Activated T-helper 17 cell treated with anti-CD3 and anti-CD28 coated beads, Interleukin-2, amount 50 U/mL, for 72 hours (primary cell): ENCODE measurements around the gene LFNG. TPM values are rescaled to one million over a fixed set of nuclear protein-coding genes. Genes with fewer than 3 reads are reported as not detected.

Source experiments
- ATAC-seq: fragments of 150-1000 bp; cut with Tn5 transposase; replicated peaks from 2 replicates; pipeline ENCODE4 v1.10.0; 2021; ENCODE audit warnings: mild to moderate bottlenecking, moderate library complexity
- H3K27ac Mint-ChIP-seq: one replicate; pipeline ENCODE4 v1.8.0; 2022; ENCODE audit warnings: mixed read lengths
- H3K27me3 Mint-ChIP-seq: one replicate; pipeline ENCODE4 v1.8.0; 2022; ENCODE audit warnings: mixed read lengths
- H3K36me3 Mint-ChIP-seq: one replicate; pipeline ENCODE4 v1.8.0; 2022; ENCODE audit warnings: low read depth, mild to moderate bottlenecking, mixed read lengths
- H3K4me1 Mint-ChIP-seq: one replicate; pipeline ENCODE4 v1.8.0; 2022; ENCODE audit warnings: mixed read lengths
- H3K4me3 Mint-ChIP-seq: one replicate; pipeline ENCODE4 v1.8.0; 2022; ENCODE audit warnings: mild to moderate bottlenecking, mixed read lengths
- H3K9me3 Mint-ChIP-seq: one replicate; pipeline ENCODE4 v1.8.0; 2022; ENCODE audit warnings: mixed read lengths
- total RNA-seq, 2 donors: library from RNA; stranded (reverse); gene quantifications; one replicate each; pipeline ENCODE4 v1.2.3, GENCODE V29; 2022

LFNG gene
- total RNA-seq, 2 donors from 2014 or later: 42.6 to 48.8 TPM

DNA sequence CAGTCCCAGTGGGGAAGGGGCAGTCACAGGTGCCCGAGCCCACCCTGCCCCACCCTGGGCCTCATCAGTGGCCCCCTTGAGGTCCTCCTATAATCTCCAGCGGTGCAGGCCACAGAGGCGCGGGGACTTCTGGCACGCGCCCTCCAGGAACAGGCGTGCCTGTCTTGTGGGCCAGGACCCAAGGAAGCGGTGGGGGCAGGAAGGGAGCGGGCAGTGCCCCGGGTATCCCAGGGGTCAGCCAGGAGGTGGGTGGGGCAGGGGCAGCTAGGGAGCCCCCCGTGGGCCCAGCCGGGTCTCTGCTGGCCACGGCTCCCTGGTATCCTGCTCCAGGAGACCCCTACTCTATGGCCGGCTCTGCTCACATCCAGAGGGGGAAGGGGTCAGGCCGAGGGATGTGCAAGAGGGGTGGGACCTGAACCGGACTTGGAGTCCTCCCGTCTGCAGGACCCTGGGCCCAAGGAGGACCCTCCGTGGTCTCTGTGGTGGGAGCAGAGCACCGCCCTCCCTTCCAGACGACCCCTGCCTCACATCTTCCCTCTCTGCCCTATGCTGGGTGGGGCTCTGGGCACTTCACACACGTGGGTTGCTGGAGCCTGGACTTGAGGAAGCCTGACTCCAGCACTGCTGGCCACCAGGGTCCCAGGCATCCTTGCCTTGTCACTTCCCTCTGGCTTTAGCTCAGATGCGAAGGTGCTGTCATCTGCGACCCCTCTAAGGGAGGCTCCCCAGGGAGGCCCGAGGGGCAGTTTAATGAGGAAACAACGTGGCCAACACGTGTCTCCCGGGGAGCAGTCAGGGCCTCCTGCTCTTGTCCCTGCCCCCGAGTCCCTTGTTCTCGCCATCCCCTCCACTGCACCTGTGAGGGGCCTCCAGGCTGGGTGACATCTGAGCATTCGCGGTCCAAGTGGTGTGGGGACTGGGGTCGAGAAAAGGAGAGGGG, 25.1 kb upstream of the LFNG start:
- H3K4me3 Mint-ChIP-seq: no peak overlapping the region
- H3K27me3 Mint-ChIP-seq: no peaks in the 10 kb centered on the region
- H3K27ac Mint-ChIP-seq: no peak overlapping the region
- H3K4me1 Mint-ChIP-seq: peaks cover 11% of the 10 kb centered on the region
- H3K36me3 Mint-ChIP-seq: no peaks in the 10 kb centered on the region
- peaks cover 4% of the 10 kb centered on the region for H3K9me3 Mint-ChIP-seq
- no peak for ATAC-seq

DNA sequence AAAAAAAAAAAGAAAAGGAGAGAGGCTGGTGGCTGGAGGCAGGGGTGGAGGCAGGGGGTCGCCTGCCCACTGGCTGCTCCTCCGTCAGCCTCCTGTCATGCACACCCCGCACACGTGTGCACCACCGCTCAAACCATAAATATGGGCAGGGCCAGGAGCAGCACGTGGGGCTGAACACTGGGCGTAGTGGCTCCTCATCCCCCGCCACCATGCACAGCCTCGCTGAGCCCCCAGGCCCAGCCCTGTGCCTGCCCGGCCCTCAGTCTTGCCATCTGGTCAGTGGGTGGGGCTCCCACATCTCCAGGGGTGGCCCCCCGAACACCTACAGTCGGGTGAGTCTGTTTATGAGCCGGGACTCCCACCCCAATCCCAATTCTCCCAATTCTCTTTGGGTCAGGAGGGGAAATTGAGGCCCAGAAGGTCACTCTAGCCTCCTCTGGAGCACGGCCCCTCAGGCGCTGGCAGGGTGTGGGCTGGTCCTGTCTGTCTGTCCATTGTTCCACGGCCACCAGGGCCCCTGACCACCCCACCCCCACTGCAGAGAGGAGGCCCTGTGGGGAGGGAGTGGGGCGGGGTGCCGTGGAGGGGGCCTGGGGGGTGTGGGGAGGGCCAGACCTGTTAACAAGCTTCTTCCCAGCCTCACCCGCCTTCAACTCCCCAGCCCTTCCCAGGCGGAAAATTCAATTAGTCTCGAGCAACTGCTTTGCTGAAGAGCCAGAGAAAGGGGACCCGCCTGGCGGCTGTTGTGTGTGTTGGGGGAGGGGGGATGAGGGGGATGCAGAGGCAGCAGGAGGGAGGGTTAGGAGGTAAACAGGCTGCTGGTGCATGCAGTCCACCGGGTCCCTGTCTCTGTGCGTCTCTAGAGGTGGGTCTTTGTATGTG, 23.9 kb upstream of the LFNG start:
- Mint-ChIP-seq H3K9me3 (peaks cover 4% of the 10 kb centered on the region), H3K4me3 (no peak overlapping the region), H3K36me3 (no peaks in the 10 kb centered on the region), H3K27ac (no peak overlapping the region), H3K27me3 (no peaks in the 10 kb centered on the region), H3K4me1 (peaks cover 11% of the 10 kb centered on the region)
- no peak for ATAC-seq

DNA sequence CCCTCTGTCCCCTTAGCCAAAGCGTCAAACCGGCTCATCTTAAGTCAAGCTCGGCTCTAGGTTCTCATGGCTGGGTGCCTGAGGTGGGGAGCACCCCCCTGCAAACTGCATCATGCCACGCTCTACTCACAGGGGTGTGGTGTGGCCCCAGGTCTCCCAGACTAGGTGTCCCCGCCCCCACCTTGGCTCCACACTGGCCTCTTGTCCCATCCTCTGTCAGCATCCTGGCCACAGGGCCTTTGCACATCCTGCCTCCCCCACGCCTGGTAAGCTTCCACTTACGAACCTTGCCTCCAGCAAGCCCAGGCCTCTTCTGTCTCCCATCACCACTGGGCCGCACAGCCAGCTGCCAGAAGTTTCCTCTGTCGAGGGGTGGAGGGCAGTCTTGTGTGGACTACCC, 23.2 kb upstream of the LFNG start:
- Mint-ChIP-seq H3K4me1 (peaks cover 10% of the 10 kb centered on the region), H3K9me3 (peaks cover 3% of the 10 kb centered on the region), H3K27ac (no peak overlapping the region), H3K27me3 (no peaks in the 10 kb centered on the region), H3K36me3 (no peaks in the 10 kb centered on the region), H3K4me3 (no peak overlapping the region)
- ATAC-seq: no peak

DNA sequence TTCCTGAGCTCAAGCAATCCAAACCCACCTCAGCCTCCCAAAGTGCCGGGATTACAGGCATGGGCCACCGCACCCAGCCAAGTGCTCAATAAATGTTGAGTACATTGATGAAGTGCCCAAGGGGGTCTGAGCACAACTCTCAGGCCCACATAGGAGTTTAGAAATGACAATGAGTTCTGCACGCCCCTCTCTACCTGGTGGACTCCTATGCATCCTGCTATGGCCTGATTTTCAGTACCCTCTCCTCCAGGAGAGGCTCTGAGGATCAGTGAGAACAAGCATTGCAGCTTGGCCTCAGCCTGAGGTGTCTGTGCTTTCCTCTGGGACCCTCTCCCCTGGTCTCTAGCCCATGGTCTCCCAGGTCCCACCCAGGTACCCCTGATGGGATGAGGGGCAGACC, 22.5 kb upstream of the LFNG start:
- Mint-ChIP-seq H3K4me1 (peaks cover 3% of the 10 kb centered on the region), H3K27me3 (no peaks in the 10 kb centered on the region), H3K9me3 (no peaks in the 10 kb centered on the region), H3K36me3 (no peaks in the 10 kb centered on the region), H3K4me3 (no peak overlapping the region), H3K27ac (no peak overlapping the region)
- no peak for ATAC-seq

DNA sequence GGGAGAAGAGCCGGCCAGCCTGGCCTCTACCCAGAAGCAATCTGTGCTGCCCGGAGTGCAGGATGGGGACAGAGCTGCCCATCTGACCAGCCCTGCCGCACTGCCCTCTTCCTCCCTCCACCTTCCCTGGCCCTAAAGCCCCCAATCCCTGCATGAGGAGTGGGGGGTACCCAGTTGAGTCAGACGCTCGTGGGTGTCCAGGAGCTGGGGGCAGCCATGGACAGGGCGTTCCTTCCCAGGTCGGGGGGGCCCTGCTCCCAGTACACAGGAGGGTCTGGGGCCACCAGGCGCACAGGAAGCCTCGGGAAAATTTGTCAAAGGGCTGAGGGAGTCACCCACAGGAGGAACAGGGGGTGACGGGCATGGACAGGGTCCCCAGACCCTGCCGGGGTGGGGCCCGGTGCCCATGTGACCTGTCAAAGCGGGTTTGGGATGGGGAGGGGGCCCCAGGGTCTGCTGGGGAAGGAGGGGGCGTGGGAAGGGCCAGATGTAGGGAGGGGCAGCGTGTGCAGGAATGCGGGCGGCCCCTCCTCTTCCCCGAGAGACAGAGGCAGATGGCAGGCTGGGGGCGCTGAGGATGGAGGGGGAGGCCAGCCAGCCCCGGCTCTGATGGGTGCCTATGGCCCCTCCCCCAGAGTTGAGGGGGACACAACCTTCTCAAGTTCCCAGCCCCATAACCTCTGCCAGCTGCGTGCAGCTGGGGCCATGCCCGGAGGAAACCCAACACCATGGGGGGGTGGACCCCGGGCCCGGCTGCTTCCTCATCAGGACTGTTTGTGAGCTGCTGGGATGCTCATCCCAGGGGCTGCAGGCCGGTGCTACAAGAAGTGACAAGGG, 21.9 kb upstream of the LFNG start:
- no peak for ATAC-seq
- H3K27ac Mint-ChIP-seq: no peak overlapping the region
- no peaks in the 10 kb centered on the region for H3K36me3 Mint-ChIP-seq
- no peak overlapping the region for H3K4me3 Mint-ChIP-seq
- H3K9me3 Mint-ChIP-seq: no peaks in the 10 kb centered on the region
- no peaks in the 10 kb centered on the region for H3K4me1 Mint-ChIP-seq
- H3K27me3 Mint-ChIP-seq: no peaks in the 10 kb centered on the region

DNA sequence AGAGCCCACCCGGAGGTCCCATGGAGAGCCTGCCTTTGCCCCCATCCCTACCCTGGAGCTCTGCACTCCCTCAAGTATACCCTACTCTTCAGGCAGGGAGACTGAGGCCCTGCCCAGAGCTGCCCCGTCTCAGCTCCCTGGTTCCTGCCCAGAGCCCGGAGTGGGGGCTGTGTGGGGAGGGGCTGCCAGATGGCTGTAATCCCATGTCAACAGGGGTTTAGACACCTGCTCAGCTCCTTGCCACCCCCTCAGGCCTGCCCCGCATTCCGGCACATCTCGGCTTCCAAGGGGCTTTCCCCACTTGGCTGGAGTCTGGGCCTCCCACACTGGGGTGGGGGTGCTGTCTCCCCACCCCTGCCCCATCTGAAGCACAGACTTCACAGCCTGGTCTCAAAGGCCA, 20.9 kb upstream of the LFNG start:
- no peak overlapping the region for H3K4me3 Mint-ChIP-seq
- no peaks in the 10 kb centered on the region for H3K9me3 Mint-ChIP-seq
- H3K27ac Mint-ChIP-seq: no peak overlapping the region
- ATAC-seq: no peak
- no peaks in the 10 kb centered on the region for H3K4me1 Mint-ChIP-seq
- no peaks in the 10 kb centered on the region for H3K36me3 Mint-ChIP-seq
- H3K27me3 Mint-ChIP-seq: no peaks in the 10 kb centered on the region

DNA sequence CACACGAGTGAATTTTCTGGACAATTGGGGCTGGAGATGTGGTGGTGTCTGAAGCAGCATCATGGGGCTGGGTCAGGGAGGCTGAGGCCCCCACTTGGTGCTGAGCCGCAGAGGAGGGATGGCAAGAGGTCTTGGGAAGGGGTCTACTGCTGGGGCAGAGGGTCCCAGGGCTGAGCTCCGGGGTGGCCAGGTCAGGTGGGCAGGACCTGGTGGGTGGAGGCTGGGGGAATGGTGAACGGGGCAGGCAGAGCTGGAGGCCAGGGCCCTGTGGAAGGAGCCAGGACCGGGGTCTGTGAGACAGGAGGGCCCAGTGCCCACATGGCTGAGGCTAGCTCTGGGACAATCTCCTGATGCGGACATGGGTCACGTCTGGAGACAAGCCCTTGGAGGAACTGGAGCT, 20.4 kb upstream of the LFNG start:
- no peak overlapping the region for H3K4me3 Mint-ChIP-seq
- no peaks in the 10 kb centered on the region for H3K4me1 Mint-ChIP-seq
- H3K36me3 Mint-ChIP-seq: no peaks in the 10 kb centered on the region
- ATAC-seq: no peak
- H3K27me3 Mint-ChIP-seq: no peaks in the 10 kb centered on the region
- no peak overlapping the region for H3K27ac Mint-ChIP-seq
- no peaks in the 10 kb centered on the region for H3K9me3 Mint-ChIP-seq

DNA sequence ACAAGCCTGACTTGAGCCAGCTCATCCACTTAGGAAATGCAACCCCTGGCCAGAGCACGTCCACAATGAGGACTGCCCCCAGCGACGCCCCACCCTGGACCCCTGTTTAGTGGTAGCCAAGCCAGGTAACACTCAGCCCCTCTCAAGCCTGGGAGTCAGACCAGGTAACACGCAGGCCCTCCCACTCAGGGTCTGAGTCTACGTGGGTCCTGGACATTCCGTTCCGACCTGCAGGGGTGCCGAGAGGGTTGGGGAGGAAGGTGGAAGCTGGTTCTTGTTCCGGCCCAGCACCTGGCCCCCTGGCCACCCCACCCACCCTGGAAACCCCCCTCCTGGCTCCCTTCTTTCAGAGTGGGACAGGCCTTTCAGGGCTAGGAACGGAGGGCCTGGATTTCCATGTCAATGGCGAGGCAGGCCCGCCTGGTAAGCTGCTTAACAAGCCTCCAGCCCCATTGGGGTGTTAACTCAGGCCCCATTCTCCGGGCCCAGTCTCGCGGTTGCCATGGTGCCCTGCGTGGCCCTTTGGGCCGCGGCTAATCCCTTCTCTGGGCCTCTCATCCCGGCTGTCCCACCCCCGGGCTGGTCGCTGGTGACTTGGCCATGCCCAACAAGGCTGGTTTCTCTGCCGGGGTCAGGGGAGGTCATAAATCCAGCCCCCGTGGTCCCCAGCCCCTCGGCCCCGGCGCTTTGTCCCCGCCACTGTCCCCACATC, 19.7 kb upstream of the LFNG start:
- H3K9me3 Mint-ChIP-seq: no peaks in the 10 kb centered on the region
- H3K27me3 Mint-ChIP-seq: no peaks in the 10 kb centered on the region
- H3K36me3 Mint-ChIP-seq: no peaks in the 10 kb centered on the region
- no peak for ATAC-seq
- no peak overlapping the region for H3K4me3 Mint-ChIP-seq
- no peaks in the 10 kb centered on the region for H3K4me1 Mint-ChIP-seq
- no peak overlapping the region for H3K27ac Mint-ChIP-seq

DNA sequence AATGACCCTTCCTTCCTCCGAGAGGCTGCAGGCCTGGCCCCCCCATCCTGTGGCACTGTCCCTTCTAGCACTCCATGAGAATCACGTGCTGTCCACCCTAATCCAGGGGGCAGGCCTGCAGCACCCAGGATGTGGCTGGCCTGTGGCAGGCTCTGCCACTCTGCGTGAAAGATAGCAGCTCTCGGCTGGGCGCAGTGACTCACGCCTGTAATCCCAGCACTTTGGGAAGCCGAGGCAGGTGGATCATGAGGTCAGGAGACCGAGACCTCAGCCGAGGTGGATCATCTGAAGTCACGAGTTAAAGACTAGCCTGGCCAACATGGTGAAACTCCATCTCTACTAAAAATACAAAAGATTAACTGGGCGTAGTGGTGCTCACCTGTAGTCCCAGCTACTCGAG, 18.9 kb upstream of the LFNG start:
- Mint-ChIP-seq H3K27me3 (no peaks in the 10 kb centered on the region), H3K4me3 (no peak overlapping the region), H3K36me3 (no peaks in the 10 kb centered on the region), H3K9me3 (no peaks in the 10 kb centered on the region), H3K27ac (no peak overlapping the region), H3K4me1 (no peaks in the 10 kb centered on the region)
- no peak for ATAC-seq

DNA sequence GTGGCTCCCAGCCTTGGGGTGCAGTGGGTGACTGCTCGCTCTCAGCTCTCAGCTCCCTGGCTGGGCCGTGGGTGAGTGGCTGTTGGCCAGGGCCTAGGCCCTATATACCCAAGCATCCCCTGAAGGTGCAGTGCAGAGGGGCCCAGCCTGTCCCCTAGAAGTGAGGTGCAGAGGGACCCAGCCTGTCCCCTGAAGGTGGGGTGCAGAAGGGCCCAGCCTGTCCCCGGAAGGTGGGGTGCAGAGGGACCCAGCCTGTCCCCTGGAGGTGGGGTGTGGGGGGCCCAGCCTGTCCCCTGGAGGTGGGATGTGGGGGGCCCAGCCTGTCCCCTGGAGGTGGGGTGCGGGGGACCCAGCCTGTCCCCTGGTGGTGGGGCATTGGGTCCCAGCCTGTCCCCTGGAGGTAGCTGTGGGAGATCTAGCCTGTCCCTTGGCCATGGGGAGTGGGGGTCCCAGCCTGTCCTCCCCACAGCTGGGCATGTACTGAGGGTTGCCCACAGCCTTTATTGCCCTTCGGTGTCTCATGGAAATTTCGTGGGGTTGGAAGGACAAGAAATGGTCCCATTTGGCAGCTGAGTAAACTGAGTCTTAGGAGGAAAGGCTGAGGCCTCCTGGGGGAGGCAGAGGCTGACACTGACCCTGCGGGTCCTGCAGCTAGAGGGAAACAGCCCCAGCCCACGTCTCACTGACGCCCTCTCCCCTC, 17.5 kb upstream of the LFNG start:
- Mint-ChIP-seq H3K4me3 (no peak overlapping the region), H3K27me3 (no peaks in the 10 kb centered on the region), H3K4me1 (no peaks in the 10 kb centered on the region), H3K27ac (no peak overlapping the region), H3K36me3 (no peaks in the 10 kb centered on the region), H3K9me3 (no peaks in the 10 kb centered on the region)
- no peak for ATAC-seq

DNA sequence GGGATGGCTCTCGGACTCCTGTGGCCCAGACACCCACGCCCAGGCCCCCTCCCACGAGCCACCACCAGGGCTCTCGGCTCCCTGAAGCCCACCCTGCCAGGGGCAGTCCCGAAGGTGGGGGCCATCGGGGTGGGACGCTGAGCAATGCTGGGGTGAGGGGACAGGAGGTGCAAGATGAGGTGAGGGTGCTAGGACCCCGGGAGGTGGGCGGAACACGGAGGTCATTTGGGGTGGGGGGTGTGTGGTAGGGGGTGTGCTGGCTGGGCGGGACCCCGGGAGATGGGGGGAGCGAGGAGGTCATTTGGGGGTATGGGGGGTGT, 17.0 kb upstream of the LFNG start:
- H3K36me3 Mint-ChIP-seq: no peaks in the 10 kb centered on the region
- no peak for ATAC-seq
- H3K27ac Mint-ChIP-seq: no peak overlapping the region
- no peak overlapping the region for H3K4me3 Mint-ChIP-seq
- H3K9me3 Mint-ChIP-seq: no peaks in the 10 kb centered on the region
- no peaks in the 10 kb centered on the region for H3K4me1 Mint-ChIP-seq
- no peaks in the 10 kb centered on the region for H3K27me3 Mint-ChIP-seq

DNA sequence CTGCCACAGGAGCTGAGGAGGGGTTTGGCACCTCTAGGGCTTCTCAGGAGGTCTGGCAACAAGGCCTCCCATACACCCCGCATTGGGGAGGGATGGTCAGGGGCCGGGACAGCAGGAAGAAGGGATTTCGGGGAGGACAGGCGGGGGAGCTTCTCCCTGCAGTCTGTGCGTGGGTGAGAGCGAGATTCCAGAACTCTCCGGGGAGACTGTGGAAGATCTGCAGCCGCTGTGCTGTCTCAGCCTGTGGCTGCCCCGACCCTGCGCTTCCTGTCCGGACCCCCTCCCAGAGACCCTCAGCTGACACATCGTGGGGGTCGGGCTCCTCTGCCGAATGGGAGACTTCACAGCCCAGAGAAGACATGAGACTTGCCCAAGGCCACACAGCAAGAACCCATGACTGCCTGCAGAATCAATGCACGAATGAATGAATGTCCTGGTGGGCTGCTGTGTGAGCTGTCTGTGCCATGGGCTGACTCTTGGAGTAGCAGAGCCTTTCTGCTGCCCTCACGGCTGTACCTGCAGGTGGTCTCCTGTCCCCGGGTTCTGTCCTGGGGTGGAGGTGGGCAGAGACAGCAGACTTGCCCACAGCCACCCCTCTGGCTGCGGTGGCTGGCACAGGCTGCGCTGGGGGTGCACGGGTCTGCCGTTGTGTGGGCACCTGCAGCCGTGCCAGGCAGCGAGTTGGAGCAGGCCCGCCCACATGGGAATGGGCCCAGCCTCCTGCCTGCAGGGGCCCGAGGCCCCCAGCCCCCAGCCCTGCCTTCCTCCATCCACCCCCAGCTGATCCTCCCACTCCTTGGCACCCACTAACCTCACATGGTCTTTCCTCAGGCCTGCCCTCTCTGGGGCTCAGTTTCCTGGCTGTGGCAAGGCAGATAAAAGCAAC, 16.3 kb upstream of the LFNG start:
- H3K36me3 Mint-ChIP-seq: no peaks in the 10 kb centered on the region
- no peak for ATAC-seq
- peaks cover 2% of the 10 kb centered on the region for H3K4me1 Mint-ChIP-seq
- H3K27ac Mint-ChIP-seq: no peak overlapping the region
- no peaks in the 10 kb centered on the region for H3K27me3 Mint-ChIP-seq
- no peak overlapping the region for H3K4me3 Mint-ChIP-seq
- no peaks in the 10 kb centered on the region for H3K9me3 Mint-ChIP-seq
